GM23338 (cell line): ENCODE results near the gene RBM28. TPM values are rescaled to one million over a fixed set of nuclear protein-coding genes. Genes with fewer than 3 reads are reported as not detected.

Experiments
- ATAC-seq: fragments of 200-7000 bp; cut with Tn5 transposase; 3 replicates; pipeline ENCODE4 v1.9.1; 2020
- DNase-seq: peaks from one replicate; pipeline ENCODE4 v3.0.0-alpha.2; 2015; ENCODE audit warnings: low spot score
- H2AFZ ChIP-seq: fragments of 200-600 bp; sonication (generic); 2 replicates; pipeline ENCODE4 v1.8.0; 2016; ENCODE audit warnings: antibody characterized with exemption, mild to moderate bottlenecking, moderate library complexity
- H3F3A ChIP-seq: fragments of 200-600 bp; sonication (generic); replicated peaks from 2 replicates; pipeline ENCODE4 v1.8.0; 2017; ENCODE audit warnings: antibody characterized with exemption, mixed run types, low read depth
- H3K27ac ChIP-seq: fragments of 200-600 bp; sonication (generic); 2 replicates; pipeline ENCODE4 v1.6.1; 2016; ENCODE audit warnings: low read depth
- H3K27me3 ChIP-seq: fragments of 200-600 bp; sonication (generic); 2 replicates; pipeline ENCODE4 v1.8.0; 2016; ENCODE audit warnings: mild to moderate bottlenecking, mixed run types, moderate library complexity; ENCODE audit not compliant: insufficient read depth
- H3K36me3 ChIP-seq: fragments of 200-600 bp; sonication (generic); 2 replicates; pipeline ENCODE4 v1.8.0; 2016; ENCODE audit warnings: mild to moderate bottlenecking; ENCODE audit not compliant: insufficient read depth
- H3K4me1 ChIP-seq: fragments of 200-600 bp; sonication (generic); 2 replicates; pipeline ENCODE4 v1.8.0; 2016; ENCODE audit warnings: mild to moderate bottlenecking, moderate library complexity; ENCODE audit not compliant: insufficient read depth
- H3K4me2 ChIP-seq: fragments of 200-600 bp; sonication (generic); 2 replicates; pipeline ENCODE4 v1.7.1; 2017; ENCODE audit warnings: mixed run types
- H3K4me3 ChIP-seq: fragments of 200-600 bp; sonication (generic); 2 replicates; pipeline ENCODE4 v1.6.1; 2016; ENCODE audit warnings: mixed run types
- H3K79me2 ChIP-seq: fragments of 200-600 bp; sonication (generic); replicated peaks from 2 replicates; pipeline ENCODE4 v1.8.0; 2017; ENCODE audit warnings: mild to moderate bottlenecking; ENCODE audit not compliant: insufficient read depth
- H3K9me2 ChIP-seq: fragments of 200-600 bp; sonication (generic); 2 replicates; pipeline ENCODE4 v1.8.0; 2017; ENCODE audit not compliant: insufficient read depth
- H4K20me1 ChIP-seq: fragments of 200-600 bp; sonication (generic); replicated peaks from 2 replicates; pipeline ENCODE4 v1.8.0; 2017; ENCODE audit warnings: mild to moderate bottlenecking; ENCODE audit not compliant: insufficient read depth
- H3K27ac Mint-ChIP-seq: 2 replicates; pipeline ENCODE4 v1.8.0; 2020; ENCODE audit warnings: inconsistent platforms, mild to moderate bottlenecking, moderate library complexity, mixed read lengths
- H3K27me3 Mint-ChIP-seq: 3 replicates; pipeline ENCODE4 v1.8.0; 2022; ENCODE audit warnings: low read depth, mild to moderate bottlenecking, moderate library complexity, mixed read lengths, inconsistent platforms; ENCODE audit not compliant: insufficient read depth, poor library complexity
- H3K36me3 Mint-ChIP-seq: 3 replicates; pipeline ENCODE4 v1.8.0; 2021; ENCODE audit warnings: low read depth, mild to moderate bottlenecking, inconsistent platforms, moderate library complexity, mixed read lengths
- H3K4me1 Mint-ChIP-seq: 3 replicates; pipeline ENCODE4 v1.8.0; 2020; ENCODE audit warnings: mild to moderate bottlenecking, inconsistent platforms, mixed read lengths
- H3K4me3 Mint-ChIP-seq: 3 replicates; pipeline ENCODE4 v1.8.0; 2021; ENCODE audit warnings: moderate library complexity, mild to moderate bottlenecking, inconsistent platforms, mixed read lengths
- H3K9me3 Mint-ChIP-seq: 3 replicates; pipeline ENCODE4 v1.8.0; 2020; ENCODE audit warnings: moderate library complexity, mild to moderate bottlenecking, inconsistent platforms, mixed read lengths
- CREB1 ChIP-seq: fragments of 250-450 bp; sonication (Bioruptor Pico); IDR thresholded peaks from 2 replicates; pipeline ENCODE4 v1.5.0; 2020; ENCODE audit warnings: low read depth, mild to moderate bottlenecking, moderate library complexity
- EZH2 ChIP-seq: fragments of 200-600 bp; sonication (generic); IDR thresholded peaks from one replicate; pipeline ENCODE4 v1.8.0; 2017; ENCODE audit warnings: antibody characterized with exemption, mild to moderate bottlenecking, low read depth; ENCODE audit not compliant: unreplicated experiment
- EZH2phosphoT487 ChIP-seq: fragments of 200-600 bp; sonication (generic); IDR thresholded peaks from one replicate; pipeline ENCODE4 v1.8.1; 2018; ENCODE audit warnings: antibody characterized with exemption; ENCODE audit not compliant: unreplicated experiment
- NANOG ChIP-seq: IDR thresholded peaks from 2 replicates; pipeline ENCODE4 v1.6.1; 2016; ENCODE audit warnings: antibody characterized with exemption, borderline replicate concordance
- ZNF114 ChIP-seq: fragments of 250-450 bp; sonication (Bioruptor Pico); IDR thresholded peaks from 2 replicates; pipeline ENCODE4 v1.5.0; 2020; ENCODE audit warnings: mild to moderate bottlenecking, moderate library complexity
- ZNF331 ChIP-seq: fragments of 250-450 bp; sonication (Bioruptor Pico); IDR thresholded peaks from 2 replicates; pipeline ENCODE4 v1.5.0; 2020; ENCODE audit warnings: low read depth, mild to moderate bottlenecking, moderate library complexity
- ZNF462 ChIP-seq: fragments of 250-450 bp; sonication (Bioruptor Pico); IDR thresholded peaks from 2 replicates; pipeline ENCODE4 v1.5.0; 2020; ENCODE audit warnings: mild to moderate bottlenecking, moderate library complexity
- polyA plus RNA-seq: library from polyadenylated mRNA; unstranded; fragments of >200 nt; fragmentation: Nextera tagmentation; extraction: Ambion mirVana; gene quantifications from 2 replicates; pipeline ENCODE4 v1.2.1, GENCODE V29; 2016
- total RNA-seq: library from RNA; depleted of rRNA; stranded (reverse); fragments of >200 nt; shearing (Covaris generic); gene quantifications from 2 replicates; pipeline ENCODE4 v1.2.3, GENCODE V29; 2014
- TF ChIP-seq, protein P1 (sequence below): IDR thresholded peaks from 2 replicates; pipeline ENCODE4 v1.6.1; 2016; ENCODE audit warnings: antibody characterized with exemption

RBM28 gene
- total and polyA plus RNA-seq, 2 experiments from 2014 or later = 24.3 to 87.5 TPM

- no peak for TF ChIP-seq ZNF462 (CRISPR knock-in tag)
- TF ChIP-seq ZNF331 (CRISPR knock-in tag) = no peak
These were observed 15.6 kb upstream of the RBM28 start (continued) for GRCh38 chr7:128359336-128359735.

DNA sequence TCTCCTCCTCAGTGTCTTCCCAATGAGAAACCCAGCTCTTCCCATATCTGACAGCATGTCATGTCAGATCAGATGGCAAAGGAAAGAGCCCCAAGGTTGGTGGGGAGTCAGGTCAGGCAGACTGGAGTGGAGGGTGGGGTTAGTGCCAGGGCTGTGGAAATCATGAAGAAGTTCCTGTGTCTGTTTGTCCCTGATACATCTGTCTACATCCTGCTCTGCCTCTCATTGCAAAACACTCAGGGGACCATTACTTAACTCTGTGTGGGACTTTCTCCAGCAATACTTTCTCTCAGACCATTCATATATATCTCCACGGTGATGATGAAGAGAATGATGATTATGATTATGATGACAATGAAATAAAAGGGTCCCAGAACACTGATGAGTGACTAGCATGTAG, 14.5 kb upstream of the RBM28 start:
- peaks cover 57% of the 10 kb centered on the region for H3K27me3 Mint-ChIP-seq
- TF ChIP-seq NANOG (no peak), EZH2phosphoT487 (no peak), CREB1 (CRISPR knock-in tag) (no peak), ZNF114 (CRISPR knock-in tag) (no peak), ZNF462 (CRISPR knock-in tag) (no peak), EZH2 (no peak)
- TF ChIP-seq, protein P1, sequence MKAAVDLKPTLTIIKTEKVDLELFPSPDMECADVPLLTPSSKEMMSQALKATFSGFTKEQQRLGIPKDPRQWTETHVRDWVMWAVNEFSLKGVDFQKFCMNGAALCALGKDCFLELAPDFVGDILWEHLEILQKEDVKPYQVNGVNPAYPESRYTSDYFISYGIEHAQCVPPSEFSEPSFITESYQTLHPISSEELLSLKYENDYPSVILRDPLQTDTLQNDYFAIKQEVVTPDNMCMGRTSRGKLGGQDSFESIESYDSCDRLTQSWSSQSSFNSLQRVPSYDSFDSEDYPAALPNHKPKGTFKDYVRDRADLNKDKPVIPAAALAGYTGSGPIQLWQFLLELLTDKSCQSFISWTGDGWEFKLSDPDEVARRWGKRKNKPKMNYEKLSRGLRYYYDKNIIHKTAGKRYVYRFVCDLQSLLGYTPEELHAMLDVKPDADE = no peak

More for the DNA sequence above, 14.5 kb upstream of the RBM28 start:
- 0 out of 2 replicates have a peak, but pooled peaks cover 4% of the 10 kb centered on the region for H4K20me1 ChIP-seq
- peaks cover 22% of the 10 kb centered on the region for H3K4me1 Mint-ChIP-seq
- ATAC-seq (no peak), DNase-seq (no peak)
- no peak overlapping the region for H3K27ac Mint-ChIP-seq
- H3K4me3 ChIP-seq = no peak overlapping the region
- no peaks in the 10 kb centered on the region for H3K36me3 ChIP-seq
- peaks cover 85% of the 10 kb centered on the region for H3K27me3 ChIP-seq
- no peaks in the 10 kb centered on the region for H3K9me2 ChIP-seq
- no peaks in the 10 kb centered on the region; the same call in 2 of the 3 replicates for H3K9me3 Mint-ChIP-seq
- H3K36me3 Mint-ChIP-seq = no peaks in the 10 kb centered on the region; the same call in 2 of the 3 replicates
- H3K79me2 ChIP-seq = no peaks in the 10 kb centered on the region
- H2AFZ ChIP-seq = no peak overlapping the region
- no peak overlapping the region; the same call in 2 of the 3 replicates for H3K4me3 Mint-ChIP-seq
- no peak overlapping the region for H3K4me2 ChIP-seq
- H3K27ac ChIP-seq = no peak overlapping the region
- H3F3A ChIP-seq = no peaks in the 10 kb centered on the region; the same call in none of the 2 replicates
- H3K4me1 ChIP-seq = peaks cover 5% of the 10 kb centered on the region
